ENCODE measurements around the gene DNAJC27.

- no peak for TF ChIP-seq GATA3 (IDR thresholded peaks at IDR 0.05; ENCODE audit: low read depth, low read length)
- TF ChIP-seq GATA2 (IDR thresholded peaks at IDR 0.05; ENCODE audit: low read depth, low read length) = peak; percentile 82
Measured at GRCh38 chr2:25000503-25001324, 29.0 kb upstream of the DNAJC27 start.
